SH-SY5Y (cell line): Measurements from ENCODE around the gene ENO3.

ENCODE experiments used
- GATA2 ChIP-seq: IDR thresholded peaks from 2 replicates; pipeline ENCODE4 v1.6.1; 2011; ENCODE audit warnings: mild to moderate bottlenecking, low read depth, low read length
- GATA3 ChIP-seq: IDR thresholded peaks from 2 replicates; pipeline ENCODE4 v1.6.1; 2011; ENCODE audit warnings: low read depth, mild to moderate bottlenecking, low read length, moderate library complexity

GRCh38 chr17:4986403-4986802 is 35.5 kb downstream of the ENO3 start:
- no peak for TF ChIP-seq GATA2
- TF ChIP-seq GATA3, result no peak
